HCEC 1CT (cell line): ENCODE results near the gene ACOT13.
"Not testable (repeated sequence)": the region's sequence is repeated elsewhere in the genome, so short reads cannot be mapped to it uniquely, and the experiment has no call there.

Experiments used
- DNase-seq: peaks from one replicate; pipeline ENCODE4 v3.0.0-alpha.2; 2017

Gene ACOT13

DNA sequence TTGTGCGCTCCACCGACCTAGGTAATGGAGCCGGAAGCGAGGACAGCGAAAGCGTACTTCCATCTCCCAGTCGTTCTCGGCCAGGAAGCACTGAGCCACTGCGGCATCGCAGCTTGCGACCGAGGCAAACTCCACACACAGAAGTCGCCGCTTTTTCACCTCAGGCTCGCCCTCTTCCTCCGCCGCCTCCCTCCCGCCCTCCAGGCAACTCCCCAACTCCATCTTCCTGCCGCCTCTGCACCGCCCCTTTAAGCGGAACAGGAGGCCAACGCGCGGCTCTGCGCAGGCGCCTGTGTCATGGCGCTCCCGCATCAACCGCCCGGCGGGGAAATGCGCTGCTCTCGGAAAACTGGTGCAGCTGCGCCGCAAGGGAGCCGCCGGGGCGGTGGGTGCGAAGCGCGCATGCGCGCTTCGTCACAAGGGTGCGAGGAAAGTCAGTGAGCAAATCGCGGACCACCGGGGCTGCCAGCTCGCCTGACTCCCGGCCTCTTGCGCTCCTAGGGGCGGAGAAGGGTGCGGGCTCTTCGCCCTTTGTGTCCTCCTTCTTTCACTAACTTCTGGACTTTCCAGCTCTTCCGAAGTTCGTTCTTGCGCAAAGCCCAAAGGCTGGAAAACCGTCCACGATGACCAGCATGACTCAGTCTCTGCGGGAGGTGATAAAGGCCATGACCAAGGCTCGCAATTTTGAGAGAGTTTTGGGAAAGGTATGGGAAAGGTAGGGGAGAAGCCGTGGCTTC is at the start of gene ACOT13, which contains the start of gene TDP2:
Gene ACOT13 (plus strand): TSS at position 437 of the 737 bp plus-strand sequence. CDS start 187 bp downstream, at position 624.
Gene TDP2 (minus strand): TSS at position 259 of the 737 bp plus-strand sequence. CDS start 37 bp downstream, at position 222.
- peak; percentile 95 for DNase-seq

DNA sequence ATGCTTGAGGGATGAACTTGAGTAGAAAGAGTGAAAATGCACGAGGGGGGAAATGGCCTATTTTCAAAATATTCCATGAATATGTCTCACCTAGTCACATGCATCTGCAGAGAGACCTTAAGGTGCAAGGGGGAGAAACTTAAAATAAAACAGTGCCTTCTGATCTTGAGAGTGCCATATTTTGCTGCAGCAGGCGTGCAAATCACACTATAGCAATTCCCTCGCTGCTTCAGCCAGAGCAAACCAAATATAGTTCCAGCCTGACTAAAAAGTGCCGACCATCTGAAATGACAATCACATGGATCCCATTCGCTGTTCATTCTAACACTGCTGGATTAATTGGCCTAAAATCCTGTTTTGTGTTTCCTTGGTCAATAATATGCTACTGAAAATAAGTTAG is 47.2 kb upstream of the ACOT13 start:
- no peak for DNase-seq

DNA sequence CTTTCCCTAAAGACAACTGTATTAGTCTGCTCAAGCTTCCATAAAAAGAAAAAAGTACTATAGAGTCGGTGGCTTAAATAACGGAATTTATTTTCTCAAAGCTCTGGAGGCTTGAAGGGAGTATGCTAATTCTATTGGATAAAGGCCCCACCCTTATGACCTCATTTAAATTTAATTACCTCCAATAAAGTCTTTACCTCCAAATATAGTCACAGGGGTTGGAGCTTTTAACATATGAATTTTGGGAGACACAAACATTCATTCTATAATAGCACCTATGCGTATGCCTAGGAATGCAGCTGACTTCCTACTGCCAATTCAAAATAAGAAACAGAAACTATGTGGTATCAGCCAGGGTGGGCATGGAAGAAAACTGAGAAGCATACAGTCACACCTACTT is 46.2 kb upstream of the ACOT13 start:
- DNase-seq = no peak

DNA sequence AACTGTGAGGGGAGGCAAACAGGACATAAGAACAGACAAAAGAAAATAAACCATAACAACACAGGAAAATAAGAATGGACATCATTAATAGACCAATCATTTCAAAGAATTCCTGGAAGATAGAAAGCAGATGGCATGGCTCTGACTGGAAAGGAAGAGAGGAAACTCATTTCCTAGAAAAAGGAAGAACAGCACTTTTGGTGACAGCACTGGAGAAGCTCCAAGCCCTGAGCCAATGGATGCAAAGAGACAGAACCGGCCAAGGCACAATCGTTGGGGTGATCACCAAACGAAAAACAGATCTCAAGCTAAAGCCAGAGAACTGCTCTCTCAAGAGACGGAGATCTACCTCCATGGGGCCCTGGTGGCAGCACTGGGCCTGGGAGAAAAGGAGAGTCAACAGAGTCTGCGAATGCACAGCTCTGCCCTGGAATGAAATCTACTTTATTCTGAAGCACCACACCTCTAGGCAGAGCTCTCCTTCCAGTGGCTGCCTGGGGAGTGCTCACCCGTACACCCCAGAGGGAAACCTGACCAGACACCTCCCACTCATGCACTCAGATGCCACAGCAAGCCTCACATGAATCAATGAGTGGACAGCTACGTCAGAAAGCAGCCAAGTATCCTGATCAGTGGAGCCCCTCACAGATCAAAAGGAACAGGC is 45.1 kb upstream of the ACOT13 start:
- no peak for DNase-seq

DNA sequence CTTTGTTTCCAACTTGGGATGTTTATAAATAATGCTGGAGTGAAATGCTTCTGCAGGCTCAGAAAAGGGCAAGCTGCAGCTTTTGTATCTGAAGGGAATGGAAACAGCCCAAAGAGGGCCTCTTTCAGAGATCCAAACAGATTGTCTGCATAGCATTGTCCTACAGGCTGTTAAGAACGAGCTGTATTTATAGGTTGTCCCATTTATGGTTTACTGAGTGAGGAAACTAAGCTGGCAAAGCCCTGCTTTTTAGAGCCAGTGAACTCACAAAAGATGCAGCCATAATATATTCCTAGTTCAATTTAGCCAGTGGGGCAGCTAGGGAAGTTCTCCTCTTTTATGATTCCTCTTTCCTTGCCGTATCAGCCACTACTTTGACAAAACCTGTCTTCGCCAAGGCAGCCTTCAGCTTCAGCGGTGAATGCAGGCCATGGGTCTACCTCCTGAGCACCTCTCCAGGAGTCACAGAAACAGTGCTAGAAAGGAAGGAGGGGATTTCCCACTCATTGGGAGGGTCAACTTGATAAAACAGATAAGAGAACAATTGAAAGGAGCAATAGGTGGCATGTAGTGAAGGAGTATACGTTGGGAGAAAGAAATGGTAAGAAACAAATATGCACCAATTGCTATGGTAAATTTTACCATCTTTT is 35.9 kb upstream of the ACOT13 start:
- DNase-seq = no peak

DNA sequence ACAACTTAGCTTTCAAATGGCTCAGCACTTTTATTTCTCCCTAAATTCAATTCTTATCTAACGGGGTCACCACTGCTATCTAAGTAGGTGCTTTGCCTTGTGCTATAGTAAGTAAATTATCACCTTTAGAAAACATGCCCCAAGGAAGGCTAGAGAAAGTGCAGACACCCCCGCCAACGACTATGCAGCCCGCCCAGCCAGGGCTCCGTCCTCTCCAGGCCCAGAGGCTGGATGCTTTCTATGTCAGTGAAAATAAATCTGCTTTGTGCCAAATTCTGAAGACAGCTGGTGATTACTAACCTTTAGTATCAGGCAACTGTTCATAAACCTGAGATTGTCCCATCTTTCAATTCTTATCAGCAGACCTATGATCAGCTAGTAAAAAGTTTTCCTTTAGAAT is 35.2 kb upstream of the ACOT13 start:
- DNase-seq = no peak

DNA sequence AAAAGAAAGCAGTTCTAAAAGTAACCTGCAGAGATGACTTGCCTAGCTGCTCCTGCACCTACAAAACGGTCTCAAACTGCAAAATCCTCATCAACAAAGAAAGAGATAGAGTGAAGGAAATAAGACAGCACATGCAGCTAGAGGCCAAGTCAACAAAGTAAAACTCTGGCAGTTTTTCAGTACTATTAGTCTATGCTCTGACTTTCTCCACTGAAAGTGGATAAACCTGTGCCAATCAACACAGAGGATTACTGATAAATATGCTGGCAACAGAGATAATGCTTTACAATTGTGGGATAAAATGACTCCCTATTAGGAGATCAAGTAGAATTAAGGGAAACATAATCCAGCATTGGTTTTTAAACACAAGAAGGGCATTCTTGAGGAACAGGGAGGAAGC is 34.3 kb upstream of the ACOT13 start:
- no peak for DNase-seq

DNA sequence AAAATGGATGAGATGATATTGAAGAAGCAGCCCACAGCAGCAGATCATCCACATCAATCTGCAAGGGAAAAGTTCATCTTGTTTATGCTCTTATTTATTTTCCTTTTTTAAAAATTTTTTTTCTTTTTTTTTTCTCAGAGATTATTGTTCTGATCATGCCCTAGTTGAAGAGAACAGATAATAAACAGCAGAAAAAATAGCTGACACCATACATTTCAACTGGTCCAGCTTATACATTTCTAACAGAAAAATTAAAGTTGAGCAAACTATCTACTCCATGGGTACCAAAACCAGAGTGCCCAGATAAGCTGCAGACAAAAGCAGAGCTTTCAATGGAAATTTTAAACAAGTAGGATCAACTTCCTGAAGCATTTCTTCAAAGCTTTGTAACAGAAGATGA is 30.2 kb upstream of the ACOT13 start:
- DNase-seq = no peak

DNA sequence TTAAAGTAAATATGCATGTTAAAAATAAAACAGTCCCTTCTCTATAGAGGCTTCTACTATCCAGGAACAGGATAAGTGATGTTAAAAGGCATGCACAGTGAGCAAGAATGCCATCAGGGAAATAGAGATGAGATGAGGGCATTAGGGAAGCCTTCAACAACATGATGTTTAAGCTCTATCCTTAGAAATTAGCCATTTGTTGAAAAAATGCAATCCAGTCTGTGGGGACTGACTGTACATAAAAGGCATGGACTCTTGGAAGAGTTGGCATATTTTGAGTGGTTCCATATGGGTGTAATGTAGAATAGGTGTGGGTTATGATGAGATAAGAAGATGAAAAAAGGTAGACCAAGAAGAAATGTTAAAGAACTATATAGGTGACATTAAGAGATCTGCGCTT is 26.7 kb upstream of the ACOT13 start:
- no peak for DNase-seq

DNA sequence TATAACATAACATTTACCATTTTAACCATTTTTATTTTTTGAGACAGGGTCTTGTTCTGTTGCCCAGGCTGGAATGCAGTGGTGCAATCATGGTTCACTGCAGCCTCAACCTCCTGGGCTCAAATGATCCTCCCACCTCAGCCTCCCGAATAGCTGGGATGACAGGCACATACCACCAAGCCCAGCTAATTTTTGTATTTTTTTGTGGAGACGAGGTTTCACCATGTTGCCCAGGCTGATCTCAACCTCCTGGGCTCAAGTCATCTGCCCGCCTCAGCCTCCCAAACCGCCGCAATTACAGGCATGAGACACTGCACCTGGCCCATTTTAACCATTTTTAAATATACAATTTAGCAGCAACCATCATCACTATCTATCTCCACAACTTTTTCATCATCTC is 26.2 kb upstream of the ACOT13 start:
- not testable (repeated sequence) for DNase-seq

DNA sequence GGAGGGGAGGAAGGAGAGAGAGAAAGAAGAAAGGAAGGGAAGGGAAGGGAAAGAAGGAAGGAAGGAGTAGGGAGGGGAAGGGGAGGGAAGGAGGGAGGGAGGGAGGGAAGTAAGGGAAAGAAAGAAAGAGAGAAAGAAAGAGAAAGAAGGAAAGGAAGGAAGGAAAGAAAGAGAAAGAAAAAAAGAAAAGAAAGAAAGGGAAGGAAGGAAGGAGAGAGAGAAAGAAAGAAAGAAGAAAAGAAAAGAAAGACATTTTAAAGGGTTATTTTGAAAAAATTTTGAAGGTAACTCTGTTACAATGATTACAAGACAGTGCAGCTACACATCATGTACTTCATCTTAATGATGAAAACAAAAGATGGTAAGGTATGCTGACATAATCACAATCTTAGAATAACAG is 24.8 kb upstream of the ACOT13 start:
- no peak for DNase-seq

DNA sequence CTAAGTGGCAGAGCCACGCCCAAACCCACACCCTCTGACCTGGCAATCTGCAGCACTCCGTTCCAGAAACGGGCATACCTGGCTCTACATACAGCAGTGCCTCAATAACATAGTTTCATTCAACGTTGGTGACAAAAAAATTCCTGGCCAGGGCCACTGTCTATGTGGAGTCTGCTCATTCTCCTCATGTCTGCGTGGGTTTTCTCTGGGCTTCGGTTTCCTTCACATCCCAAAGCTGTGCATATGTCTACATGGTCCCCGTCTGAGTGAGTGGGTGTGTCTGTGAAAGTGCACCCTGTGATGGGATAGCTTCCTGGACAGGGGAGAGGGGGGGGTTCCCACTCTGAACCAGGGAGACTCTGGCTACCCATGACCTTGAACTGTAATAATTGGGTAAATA is 23.0 kb upstream of the ACOT13 start:
- DNase-seq = no peak

DNA sequence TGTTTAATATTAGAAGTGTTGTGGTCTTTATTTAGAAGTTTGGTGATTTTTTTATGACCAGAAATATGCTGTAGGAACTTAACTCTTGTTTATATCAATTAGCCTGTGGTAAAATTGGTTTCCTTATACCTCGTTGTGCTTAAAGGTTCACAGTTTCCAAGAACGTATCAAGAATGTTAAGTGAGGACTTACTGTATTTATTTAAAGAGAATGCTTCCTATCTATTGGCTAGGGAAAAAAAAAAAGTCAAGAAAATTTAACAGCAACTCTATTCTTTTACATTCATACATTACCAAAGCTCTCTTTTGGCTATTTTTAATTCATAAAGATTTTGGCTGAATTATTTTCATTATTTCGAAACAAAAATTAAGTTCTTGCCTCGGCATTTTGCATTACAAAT is 22.5 kb upstream of the ACOT13 start:
- no peak for DNase-seq

DNA sequence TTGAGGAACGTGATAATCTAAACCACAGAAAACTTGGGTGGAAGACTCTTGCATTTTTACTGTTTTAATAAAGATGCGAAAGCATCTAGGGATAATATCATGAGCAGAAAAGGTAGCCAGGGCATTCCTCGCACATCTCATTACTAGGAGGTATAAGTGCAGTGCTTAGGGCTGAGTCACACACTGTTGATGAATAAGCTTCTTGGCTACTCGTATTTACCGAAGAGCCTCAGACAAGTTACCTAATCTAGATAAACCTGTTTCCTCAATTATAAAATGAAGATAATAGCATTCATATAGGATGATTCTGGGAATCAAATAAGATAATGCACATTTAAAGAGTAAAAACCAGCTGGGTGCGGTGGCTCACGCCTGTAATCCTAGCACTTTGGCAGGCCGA is 20.1 kb upstream of the ACOT13 start:
- peak; percentile 19 for DNase-seq

DNA sequence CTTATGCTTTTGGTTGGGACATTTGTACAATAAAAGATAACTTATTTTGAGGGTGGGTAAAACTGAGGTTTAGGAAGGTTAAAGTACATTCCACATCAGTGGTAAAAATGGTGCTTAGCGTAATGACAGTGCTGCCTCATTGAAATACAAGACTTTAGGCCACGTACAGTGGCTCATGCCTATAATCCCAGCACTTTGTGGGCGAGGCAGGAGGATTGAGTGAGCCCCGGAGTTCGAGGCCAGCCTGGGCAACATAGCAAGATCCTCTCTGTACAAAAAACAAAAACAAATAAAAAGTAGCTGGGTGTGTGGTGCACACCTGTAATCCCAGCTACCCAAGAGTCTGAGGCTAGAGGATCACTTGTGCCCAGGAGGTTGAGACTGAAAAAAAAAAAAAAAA is 18.6 kb upstream of the ACOT13 start:
- no peak for DNase-seq

DNA sequence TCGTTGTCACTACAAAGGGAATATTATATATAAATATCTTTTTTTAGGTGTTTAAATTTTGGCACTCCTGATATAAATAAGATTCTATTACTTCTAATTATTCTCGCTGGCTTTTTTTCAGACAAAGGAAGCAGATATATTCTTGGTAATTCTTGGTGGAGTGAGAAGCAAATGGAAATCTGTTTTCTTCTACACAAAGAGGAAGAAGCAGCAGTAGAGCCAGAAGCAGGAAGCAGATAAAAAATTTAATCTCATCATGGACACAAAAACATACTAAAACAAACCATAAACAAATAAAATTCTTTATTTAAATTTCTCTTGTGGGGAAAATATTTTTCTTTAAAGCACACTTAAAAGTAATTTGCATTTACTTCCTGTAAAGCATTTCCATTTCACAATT is 17.2 kb upstream of the ACOT13 start:
- no peak for DNase-seq

DNA sequence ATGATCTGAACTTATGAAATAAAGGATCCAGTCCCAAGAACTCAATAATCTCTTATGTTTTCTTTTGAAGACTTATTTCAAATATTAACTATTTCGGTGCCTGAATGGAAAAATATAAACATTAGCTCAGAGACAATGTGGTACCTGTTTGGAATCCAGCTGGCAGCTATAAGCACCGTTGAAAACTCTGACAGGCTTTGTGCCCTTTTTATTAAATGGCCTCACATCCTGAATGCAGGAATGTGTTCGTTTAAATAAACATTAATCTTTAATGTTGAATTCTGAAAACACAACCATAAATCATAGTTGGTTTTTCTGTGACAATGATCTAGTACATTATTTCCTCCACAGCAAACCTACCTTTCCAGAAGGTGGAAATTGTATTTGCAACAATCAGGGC is 16.5 kb upstream of the ACOT13 start:
- DNase-seq = no peak

DNA sequence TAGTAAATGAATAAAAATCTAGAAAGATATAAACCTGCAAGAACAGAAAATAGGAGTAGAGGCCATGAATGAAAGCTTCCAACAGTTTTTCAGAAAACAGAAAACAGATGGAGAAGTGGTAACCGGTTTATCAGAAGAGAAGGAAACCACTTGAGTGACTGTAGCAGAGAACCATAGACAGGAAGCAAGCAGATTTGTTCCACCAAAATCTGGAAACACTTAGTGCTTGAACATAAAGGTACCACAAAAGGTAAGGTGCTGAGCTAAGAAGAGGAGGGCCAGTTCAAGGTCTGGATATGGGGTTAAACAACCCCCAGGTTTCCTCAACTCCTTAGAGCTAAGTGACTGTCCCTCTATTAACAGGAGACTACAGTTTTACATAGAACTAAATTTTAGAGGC is 11.7 kb upstream of the ACOT13 start:
- no peak for DNase-seq

DNA sequence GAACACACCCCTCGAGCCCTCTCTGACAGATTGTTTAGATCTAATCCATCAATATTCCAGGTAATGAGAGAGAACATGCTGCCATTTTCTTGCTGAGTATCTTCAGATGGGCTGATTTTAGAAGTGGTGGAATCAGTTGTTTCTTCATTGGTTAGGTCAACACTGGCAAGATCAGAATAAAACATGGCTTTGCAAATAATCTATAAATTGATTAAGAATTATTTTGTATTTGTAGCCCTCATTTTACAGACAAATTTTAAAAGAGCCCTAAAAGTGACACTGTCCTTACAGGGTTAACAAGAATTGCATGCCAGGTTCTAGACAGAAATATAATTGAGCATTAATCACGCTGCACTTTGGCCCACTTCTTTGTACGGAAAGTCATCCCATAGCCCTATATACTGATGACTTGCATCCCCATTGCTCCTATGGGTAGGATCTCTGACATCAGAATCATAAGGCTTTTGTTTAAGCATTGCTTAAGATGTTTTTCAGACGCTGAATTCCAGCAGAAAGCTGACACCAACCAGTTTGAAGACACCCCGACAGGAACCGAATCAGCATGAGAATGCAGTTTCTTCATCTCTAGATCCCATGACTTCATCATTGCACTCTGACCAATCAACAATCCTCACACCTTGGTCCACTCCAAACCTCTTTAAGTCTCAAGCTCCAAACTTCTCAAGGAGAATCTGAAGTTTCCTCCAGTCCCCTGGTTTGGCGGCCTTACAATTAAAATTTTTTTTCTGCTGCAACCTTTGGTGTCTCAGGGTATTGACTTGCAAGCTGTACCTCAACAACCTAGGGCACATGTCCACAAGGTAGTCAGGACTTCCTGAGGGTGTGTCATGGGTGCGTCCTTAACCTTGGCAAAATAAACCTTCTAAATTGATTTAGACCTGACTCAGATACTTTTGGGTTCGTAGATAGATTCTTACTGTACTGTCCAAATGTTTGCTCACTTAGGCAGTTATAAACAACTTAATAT is 8.0 kb upstream of the ACOT13 start:
- peak; percentile 86 for DNase-seq

DNA sequence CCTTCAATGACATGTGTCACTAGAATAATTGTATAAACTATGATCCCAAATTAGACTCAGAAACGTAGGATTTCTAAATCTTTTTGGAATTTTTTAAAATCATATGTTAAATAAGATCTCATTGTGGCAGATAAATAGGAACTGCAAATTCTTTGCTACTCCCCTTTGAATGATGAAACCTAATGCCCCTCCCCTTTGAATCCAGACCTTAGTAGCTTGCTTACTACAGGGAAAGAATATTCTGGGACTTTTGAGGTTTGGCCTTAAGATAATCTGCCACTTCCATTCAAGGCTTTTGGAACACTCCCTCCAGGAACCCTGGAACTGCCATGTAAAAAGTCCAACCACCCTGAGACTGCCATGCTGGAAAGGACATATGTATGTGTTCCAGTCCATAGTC is 7.3 kb upstream of the ACOT13 start:
- DNase-seq = no peak

DNA sequence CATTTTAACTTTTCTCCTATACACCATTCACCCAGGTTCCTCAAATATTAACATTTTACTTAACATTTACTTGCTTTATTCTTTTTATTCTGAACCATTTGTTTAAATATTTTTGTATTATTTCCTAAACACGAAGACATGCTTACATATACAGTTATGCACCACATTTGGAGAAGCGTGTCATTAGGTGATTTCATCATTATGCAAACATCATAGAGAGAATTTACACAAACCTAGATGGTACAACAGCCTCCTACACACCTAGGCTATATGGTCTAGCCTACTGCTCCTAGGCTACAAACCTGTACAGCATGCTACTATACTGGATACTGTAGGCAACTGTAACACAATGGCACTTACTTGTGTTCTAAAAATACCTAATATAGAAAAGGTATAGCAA is 6.8 kb upstream of the ACOT13 start:
- DNase-seq = no peak

DNA sequence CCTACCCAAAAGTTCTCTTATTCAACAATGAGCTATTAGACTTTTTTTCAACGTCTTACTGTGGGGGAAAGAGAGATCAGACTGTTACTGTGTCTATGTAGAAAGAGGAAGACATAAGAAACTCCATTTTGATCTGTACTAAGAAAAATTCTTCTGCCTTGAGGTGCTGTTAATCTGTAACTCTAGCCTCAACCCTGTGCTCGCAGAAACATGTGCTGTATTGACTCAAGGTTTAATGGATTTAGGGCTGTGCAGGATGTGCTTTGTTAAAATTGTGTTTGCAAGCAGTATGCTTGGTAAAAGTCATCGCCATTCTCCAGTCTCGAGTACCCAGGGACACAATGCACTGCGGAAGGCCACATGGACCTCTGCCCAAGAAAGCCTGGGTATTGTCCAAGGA is 5.1 kb upstream of the ACOT13 start:
- DNase-seq = not testable (repeated sequence)

DNA sequence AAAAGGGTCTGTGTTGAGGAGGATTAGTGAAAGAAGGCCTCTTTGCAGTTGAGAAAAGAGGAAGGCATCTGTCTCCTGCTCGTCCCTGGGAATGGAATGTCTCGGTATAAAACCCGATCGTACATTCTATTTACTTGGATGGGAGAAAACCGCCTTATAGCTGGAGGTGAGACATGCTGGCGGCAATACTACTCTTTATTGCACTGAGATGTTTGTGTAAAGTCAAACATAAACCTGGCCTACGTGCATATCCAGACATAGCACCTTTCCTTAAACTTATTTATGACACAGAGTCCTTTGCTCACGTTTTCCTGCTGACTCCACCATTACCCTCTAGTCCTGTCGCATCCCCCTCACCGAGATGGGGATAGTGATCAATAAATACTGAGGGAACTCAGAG is 4.6 kb upstream of the ACOT13 start:
- no peak for DNase-seq
